GM12878 (cell line): ENCODE data around the gene NAALAD2. TPM values are rescaled to one million over a fixed set of nuclear protein-coding genes. Genes with fewer than 3 reads are reported as not detected.

Source experiments
- ATAC-seq: fragments of 200-7000 bp; cut with Tn5 transposase; 3 replicates; pipeline ENCODE4 v1.9.1; 2020; ENCODE audit warnings: mild to moderate bottlenecking, moderate library complexity
- BruUV-seq: library from RNA; stranded (reverse); fragments of 400-500 nt; replicated peaks from 2 replicates; lab custom pipeline; 2021; lab: Mats Ljungman, UMichigan
- CTCF ChIA-PET: fragments of 300-600 bp; sonication (Branson Sonifier 250); formaldehyde crosslinking; extraction: SDS; loops from one replicate; lab custom pipeline; 2021; ENCODE audit warnings: inconsistent platforms; lab: Yijun Ruan, JAX
- POLR2A ChIA-PET: fragments of 350-600 bp; formaldehyde crosslinking; extraction: SDS; loops from one replicate; lab custom pipeline; 2021; ENCODE audit warnings: inconsistent platforms; lab: Charles Lee
- RAD21 ChIA-PET: fragments of 300-600 bp; sonication (Branson Sonifier 250); formaldehyde crosslinking; loops from one replicate; lab custom pipeline; 2023; ENCODE audit warnings: antibody characterized with exemption; ENCODE audit not compliant: unreplicated experiment; lab: Charles Lee
- SMC1A ChIA-PET: fragments of 300-600 bp; sonication (Branson Sonifier 250); formaldehyde crosslinking; loops from one replicate; lab custom pipeline; 2023; ENCODE audit not compliant: unreplicated experiment, uncharacterized antibody; lab: Charles Lee
- DNase-seq: peaks from one replicate; pipeline ENCODE4 v3.0.0-alpha.2; 2011; ENCODE audit warnings: low read depth, low spot score
- FAIRE-seq: peaks from 3 replicates; lab custom pipeline; 2011; peaks lifted over from hg19 to GRCh38; lab: Jason Lieb, UNC
- H2AFZ ChIP-seq: 2 replicates; pipeline ENCODE4 v1.6.0; 2011; ENCODE audit warnings: low read depth, low read length, control low read depth; ENCODE audit not compliant: control insufficient read depth
- H3K27ac ChIP-seq: 2 replicates; pipeline ENCODE4 v1.5.1; 2011; ENCODE audit warnings: control low read depth; ENCODE audit not compliant: control insufficient read depth, insufficient read depth
- H3K27me3 ChIP-seq, 2 experiments: replicated peaks in 1 of 2; 2 replicates each; pipeline versions ENCODE4 v1.6.0 to v1.6.1; 2011; ENCODE audit warnings: low read length in 1 of 2; ENCODE audit not compliant: control insufficient read depth in 2 of 2, insufficient read depth in 2 of 2
- H3K36me3 ChIP-seq, 2 experiments: 2 replicates each; pipeline ENCODE4 v1.5.1; 2011; ENCODE audit warnings: low read length in 1 of 2; ENCODE audit not compliant: control insufficient read depth in 2 of 2, insufficient read depth in 2 of 2
- H3K4me1 ChIP-seq: 2 replicates; pipeline ENCODE4 v1.6.1; 2011; ENCODE audit warnings: mild to moderate bottlenecking, low read length, moderate library complexity, mixed read lengths; ENCODE audit not compliant: control insufficient read depth, insufficient read depth
- H3K4me2 ChIP-seq: 2 replicates; pipeline ENCODE4 v1.6.0; 2011; ENCODE audit warnings: control low read depth; ENCODE audit not compliant: control insufficient read depth, insufficient read depth
- H3K4me3 ChIP-seq: fragments of 200-600 bp; sonication (generic); 2 replicates; pipeline ENCODE4 v1.5.1; 2016
- H3K79me2 ChIP-seq: 2 replicates; pipeline ENCODE4 v1.6.0; 2011; ENCODE audit warnings: low read length; ENCODE audit not compliant: control insufficient read depth, insufficient read depth
- H3K9ac ChIP-seq: 2 replicates; pipeline ENCODE4 v1.8.0; 2011; ENCODE audit warnings: low read length, control low read depth, mixed read lengths; ENCODE audit not compliant: control insufficient read depth, insufficient read depth
- H3K9me3 ChIP-seq: replicated peaks from 3 replicates; pipeline ENCODE4 v1.5.1; 2011; ENCODE audit warnings: mild to moderate bottlenecking, low read length; ENCODE audit not compliant: control insufficient read depth, insufficient read depth
- H4K20me1 ChIP-seq: 2 replicates; pipeline ENCODE4 v1.6.0; 2011; ENCODE audit not compliant: control insufficient read depth, insufficient read depth
- ATF2 ChIP-seq: IDR thresholded peaks from 2 replicates; pipeline ENCODE4 v1.6.1; 2012; ENCODE audit warnings: low read length, inconsistent platforms
- IKZF2 ChIP-seq, 2 experiments: fragments of 450-650 bp; IDR thresholded peaks; 2 replicates each; pipeline ENCODE4 v1.6.1; 2017; ENCODE audit warnings: mild to moderate bottlenecking in 2 of 2, moderate library complexity in 2 of 2
- JUNB ChIP-seq: IDR thresholded peaks from 2 replicates; pipeline ENCODE4 v1.6.1; 2016; ENCODE audit warnings: antibody characterized with exemption, mild to moderate bottlenecking
- MTA2 ChIP-seq: fragments of 450-650 bp; IDR thresholded peaks from 2 replicates; pipeline ENCODE4 v1.6.1; 2016; ENCODE audit warnings: low read depth, mild to moderate bottlenecking, moderate library complexity
- ZBED1 ChIP-seq: IDR thresholded peaks from 2 replicates; pipeline ENCODE4 v1.6.1; 2016; ENCODE audit warnings: borderline replicate concordance
- WGBS: methylation state at CpG from one replicate; pipeline ENCODE4 v1.1.6; 2016; ENCODE audit warnings: low lambda C conversion rate; ENCODE audit not compliant: insufficient replicate concordance, insufficient coverage; ENCODE audit errors: missing lambda C conversion rate; 5-methylcytosine and 5-hydroxymethylcytosine counted together
- in situ Hi-C: fragments of 300-500 bp; cut with MboI; formaldehyde crosslinking; loops from 9 replicates; pipeline ENCODE4 v1.14.3; 2018; ENCODE audit warnings: mixed read lengths
- intact Hi-C: fragments of 100-400 bp; cut with micrococcal nuclease; formaldehyde crosslinking; loops from one replicate; pipeline ENCODE4 v1.14.2; 2022; ENCODE audit not compliant: unreplicated experiment
- polyA plus RNA-seq, 11 experiments: library from polyadenylated mRNA; depleted of rRNA in 4 of 11; unstranded in 6 of 11; stranded (reverse) in 5 of 11; fragments of >200 nt; fragmentation: Nextera tagmentation in 4 of 11; fragmentation: Illumina TruSeq in 1 of 11; extraction: Ambion mirVana in 4 of 11; extraction: Trizol in 1 of 11; gene quantifications; 1 replicate in 1 of 11; 2 replicates in 10 of 11; pipeline versions ENCODE4 v1.2.1 to v1.2.3, GENCODE V29; 2011 to 2016; ENCODE audit warnings: inconsistent platforms in 2 of 11, missing spikeins in 2 of 11, low read depth in 1 of 11
- total RNA-seq, 4 experiments: library from RNA; depleted of rRNA in 3 of 4; stranded (reverse); fragments of >200 nt in 3 of 4; fragmentation: Illumina TruSeq in 1 of 4; extraction: Trizol in 1 of 4; gene quantifications; 2 replicates each; pipeline versions ENCODE4 v1.2.1 to v1.2.3, GENCODE V29; 2013 to 2021

NAALAD2 gene
- total and polyA plus RNA-seq, 10 of the 15 experiments (the other 5 are each of a cell fraction or from before 2014, with no cell fraction given) = 0.05 to 0.24 (median 0.11) TPM; not detected in 5

DNA sequence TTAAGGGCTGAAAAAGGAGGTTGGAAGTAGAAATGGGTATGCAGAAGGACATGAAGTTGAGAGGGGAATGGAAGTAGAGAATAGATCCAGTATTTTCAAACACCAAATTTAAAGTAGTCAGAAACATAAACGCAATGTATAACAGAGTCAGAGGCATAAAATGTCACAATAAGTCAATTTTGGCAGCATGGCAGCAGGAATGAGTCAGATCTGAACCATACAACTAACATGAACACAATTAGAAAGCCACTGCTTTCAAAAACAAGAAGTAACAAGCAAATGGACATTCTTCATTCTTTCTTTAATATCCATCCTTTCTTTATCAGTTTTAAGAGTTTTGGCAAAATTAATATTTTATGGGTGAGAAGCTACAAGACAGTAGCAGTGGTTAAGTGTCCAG lies 85.9 kb downstream of the NAALAD2 start:
- 0 out of 2 replicates have a peak, but pooled peaks cover 4% of the 10 kb centered on the region for H3K4me1 ChIP-seq
- peak overlapping the region; percentile 14; the same call in 1 of the 2 replicates for H3K9ac ChIP-seq

More for the DNA sequence above, 85.9 kb downstream of the NAALAD2 start:
- H4K20me1 ChIP-seq = peaks cover 4% of the 10 kb centered on the region; the same call in 1 of the 2 replicates
- CTCF ChIA-PET = interaction anchor here (0.9 to 7.7 kb wide), 4 partner anchors 11 to 284 kb away, joined by 3 to 67 read pairs (median 3); no protein-coding TSS in a partner anchor
- RAD21 ChIA-PET = interaction anchor here (2.8 kb wide), 1 partner anchor 16 kb away, joined by 9 read pairs; no protein-coding TSS in a partner anchor
- no TSS peak for BruUV-seq
- WGBS = 0% methylated on average over 1 of the region's 1 CpG
- no peak overlapping the region for H2AFZ ChIP-seq
- intact Hi-C loops = no loop called here
- POLR2A ChIA-PET = interaction anchor here (0.6 to 1.0 kb wide), 2 partner anchors 16 to 966 kb away, joined by 3 to 4 read pairs; no protein-coding TSS in a partner anchor
- in situ Hi-C loops = no loop called here
- H3K79me2 ChIP-seq = peaks cover 75% of the 10 kb centered on the region
- no peaks in the 10 kb centered on the region for H3K27me3 ChIP-seq
- no peak for DNase-seq
- H3K4me3 ChIP-seq = peak overlapping the region; percentile 87
- no peak for FAIRE-seq
- H3K4me2 ChIP-seq = peak overlapping the region; percentile 23
- SMC1A ChIA-PET = interaction anchor here (0.9 to 1.5 kb wide), 3 partner anchors 9 to 14 kb away, joined by 3 to 5 read pairs (median 3); no protein-coding TSS in a partner anchor
- peak; percentile 15 for ATAC-seq
- H3K9me3 ChIP-seq = no peaks in the 10 kb centered on the region
- no peak overlapping the region; the same call in 1 of the 2 replicates for H3K27ac ChIP-seq
- H3K36me3 ChIP-seq = no peaks in the 10 kb centered on the region
- TF ChIP-seq JUNB (peak; percentile 72), MTA2 (0 out of 2 replicates have a peak, but pooled peaks have one; percentile 31), ZBED1 (no peak), IKZF2 (IDR thresholded peaks at IDR 0.05) (no peak), ATF2 (0 out of 2 replicates have a peak, but pooled peaks have one; percentile 29)
